ENCODE measurements around the gene NEXN. TPM values are rescaled to one million over a fixed set of nuclear protein-coding genes. Genes with fewer than 3 reads are reported as not detected.

The NEXN gene
- total RNA-seq, 1 experiment from 2014 or later: 1.4 TPM

DNA sequence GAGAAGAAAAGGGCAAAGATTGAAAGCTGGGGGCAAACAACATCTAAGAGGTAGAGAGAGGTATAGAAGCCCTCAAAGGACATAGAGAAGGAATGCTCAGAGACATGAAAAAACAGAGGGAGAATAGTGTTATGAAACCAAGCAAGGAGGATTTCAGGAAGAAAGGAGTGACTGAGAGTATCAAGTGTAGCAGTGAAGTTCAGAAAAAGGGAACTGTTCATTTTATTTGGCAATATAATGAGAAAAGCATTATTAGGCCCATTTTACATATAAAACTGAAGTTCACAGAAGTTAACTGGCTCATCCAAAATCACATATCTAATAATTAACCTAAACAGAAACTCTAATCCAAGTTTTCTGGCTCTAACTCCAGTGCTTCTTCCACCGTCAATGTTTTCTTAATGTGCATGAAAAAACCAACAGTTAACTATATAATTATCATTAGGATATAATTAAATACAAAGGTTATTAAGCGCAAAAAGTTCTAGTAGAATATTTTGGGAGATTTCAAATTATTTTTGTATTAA, 17.7 kb downstream of the NEXN start:
- Mint-ChIP-seq H3K27ac (no peak overlapping the region), H3K36me3 (no peaks in the 10 kb centered on the region), H3K9me3 (no peaks in the 10 kb centered on the region), H3K27me3 (ENCODE audit: low read depth) (no peaks in the 10 kb centered on the region), H3K4me1 (no peaks in the 10 kb centered on the region), H3K4me3 (no peak overlapping the region)
- DNase-seq (ENCODE audit: low spot score) (no peak), ATAC-seq (no peak)
- CTCF ChIA-PET: interaction anchor here (0.6 kb wide), 2 partner anchors 64 to 199 kb away, joined by 3 to 4 read pairs; no protein-coding TSS in a partner anchor
- TF ChIP-seq FOXP1 (CRISPR knock-in tag; IDR thresholded peaks at IDR 0.05; ENCODE audit: borderline replicate concordance): no peak
- TF ChIP-seq, protein P1, sequence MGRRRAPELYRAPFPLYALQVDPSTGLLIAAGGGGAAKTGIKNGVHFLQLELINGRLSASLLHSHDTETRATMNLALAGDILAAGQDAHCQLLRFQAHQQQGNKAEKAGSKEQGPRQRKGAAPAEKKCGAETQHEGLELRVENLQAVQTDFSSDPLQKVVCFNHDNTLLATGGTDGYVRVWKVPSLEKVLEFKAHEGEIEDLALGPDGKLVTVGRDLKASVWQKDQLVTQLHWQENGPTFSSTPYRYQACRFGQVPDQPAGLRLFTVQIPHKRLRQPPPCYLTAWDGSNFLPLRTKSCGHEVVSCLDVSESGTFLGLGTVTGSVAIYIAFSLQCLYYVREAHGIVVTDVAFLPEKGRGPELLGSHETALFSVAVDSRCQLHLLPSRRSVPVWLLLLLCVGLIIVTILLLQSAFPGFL (CRISPR knock-in tag; IDR thresholded peaks at IDR 0.05; ENCODE audit: borderline replicate concordance): no peak
- TF ChIP-seq GRHL2 (CRISPR knock-in tag; IDR thresholded peaks at IDR 0.05; ENCODE audit: insufficient replicate concordance, severe bottlenecking): no peak
- TF ChIP-seq, protein P2, sequence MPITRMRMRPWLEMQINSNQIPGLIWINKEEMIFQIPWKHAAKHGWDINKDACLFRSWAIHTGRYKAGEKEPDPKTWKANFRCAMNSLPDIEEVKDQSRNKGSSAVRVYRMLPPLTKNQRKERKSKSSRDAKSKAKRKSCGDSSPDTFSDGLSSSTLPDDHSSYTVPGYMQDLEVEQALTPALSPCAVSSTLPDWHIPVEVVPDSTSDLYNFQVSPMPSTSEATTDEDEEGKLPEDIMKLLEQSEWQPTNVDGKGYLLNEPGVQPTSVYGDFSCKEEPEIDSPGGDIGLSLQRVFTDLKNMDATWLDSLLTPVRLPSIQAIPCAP (CRISPR knock-in tag; IDR thresholded peaks at IDR 0.05): no peak
- TF ChIP-seq, protein P3, sequence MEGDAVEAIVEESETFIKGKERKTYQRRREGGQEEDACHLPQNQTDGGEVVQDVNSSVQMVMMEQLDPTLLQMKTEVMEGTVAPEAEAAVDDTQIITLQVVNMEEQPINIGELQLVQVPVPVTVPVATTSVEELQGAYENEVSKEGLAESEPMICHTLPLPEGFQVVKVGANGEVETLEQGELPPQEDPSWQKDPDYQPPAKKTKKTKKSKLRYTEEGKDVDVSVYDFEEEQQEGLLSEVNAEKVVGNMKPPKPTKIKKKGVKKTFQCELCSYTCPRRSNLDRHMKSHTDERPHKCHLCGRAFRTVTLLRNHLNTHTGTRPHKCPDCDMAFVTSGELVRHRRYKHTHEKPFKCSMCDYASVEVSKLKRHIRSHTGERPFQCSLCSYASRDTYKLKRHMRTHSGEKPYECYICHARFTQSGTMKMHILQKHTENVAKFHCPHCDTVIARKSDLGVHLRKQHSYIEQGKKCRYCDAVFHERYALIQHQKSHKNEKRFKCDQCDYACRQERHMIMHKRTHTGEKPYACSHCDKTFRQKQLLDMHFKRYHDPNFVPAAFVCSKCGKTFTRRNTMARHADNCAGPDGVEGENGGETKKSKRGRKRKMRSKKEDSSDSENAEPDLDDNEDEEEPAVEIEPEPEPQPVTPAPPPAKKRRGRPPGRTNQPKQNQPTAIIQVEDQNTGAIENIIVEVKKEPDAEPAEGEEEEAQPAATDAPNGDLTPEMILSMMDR (IDR thresholded peaks at IDR 0.05): no peak
- TF ChIP-seq, protein P4, sequence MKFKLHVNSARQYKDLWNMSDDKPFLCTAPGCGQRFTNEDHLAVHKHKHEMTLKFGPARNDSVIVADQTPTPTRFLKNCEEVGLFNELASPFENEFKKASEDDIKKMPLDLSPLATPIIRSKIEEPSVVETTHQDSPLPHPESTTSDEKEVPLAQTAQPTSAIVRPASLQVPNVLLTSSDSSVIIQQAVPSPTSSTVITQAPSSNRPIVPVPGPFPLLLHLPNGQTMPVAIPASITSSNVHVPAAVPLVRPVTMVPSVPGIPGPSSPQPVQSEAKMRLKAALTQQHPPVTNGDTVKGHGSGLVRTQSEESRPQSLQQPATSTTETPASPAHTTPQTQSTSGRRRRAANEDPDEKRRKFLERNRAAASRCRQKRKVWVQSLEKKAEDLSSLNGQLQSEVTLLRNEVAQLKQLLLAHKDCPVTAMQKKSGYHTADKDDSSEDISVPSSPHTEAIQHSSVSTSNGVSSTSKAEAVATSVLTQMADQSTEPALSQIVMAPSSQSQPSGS (CRISPR knock-in tag; IDR thresholded peaks at IDR 0.05; ENCODE audit: borderline replicate concordance, low read depth): no peak
- TF ChIP-seq ZNF423 (CRISPR knock-in tag; IDR thresholded peaks at IDR 0.05): no peak
- TF ChIP-seq, protein P5, sequence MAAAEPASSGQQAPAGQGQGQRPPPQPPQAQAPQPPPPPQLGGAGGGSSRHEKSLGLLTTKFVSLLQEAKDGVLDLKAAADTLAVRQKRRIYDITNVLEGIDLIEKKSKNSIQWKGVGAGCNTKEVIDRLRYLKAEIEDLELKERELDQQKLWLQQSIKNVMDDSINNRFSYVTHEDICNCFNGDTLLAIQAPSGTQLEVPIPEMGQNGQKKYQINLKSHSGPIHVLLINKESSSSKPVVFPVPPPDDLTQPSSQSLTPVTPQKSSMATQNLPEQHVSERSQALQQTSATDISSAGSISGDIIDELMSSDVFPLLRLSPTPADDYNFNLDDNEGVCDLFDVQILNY (CRISPR knock-in tag; IDR thresholded peaks at IDR 0.05): no peak
- TF ChIP-seq FOXJ3 (CRISPR knock-in tag; IDR thresholded peaks at IDR 0.05; ENCODE audit: borderline replicate concordance): no peak
- no peak for TF ChIP-seq ZNF416 (CRISPR knock-in tag; IDR thresholded peaks at IDR 0.05)
- TF ChIP-seq RORB (CRISPR knock-in tag; IDR thresholded peaks at IDR 0.05): no peak
- TF ChIP-seq CBFB (CRISPR knock-in tag; IDR thresholded peaks at IDR 0.05; ENCODE audit: low read depth): no peak
- TF ChIP-seq GTF2I (CRISPR knock-in tag; conservative IDR thresholded peaks at IDR 0.05): no peak
- TF ChIP-seq NFATC4 (CRISPR knock-in tag; IDR thresholded peaks at IDR 0.05): no peak
- TF ChIP-seq, protein P6, sequence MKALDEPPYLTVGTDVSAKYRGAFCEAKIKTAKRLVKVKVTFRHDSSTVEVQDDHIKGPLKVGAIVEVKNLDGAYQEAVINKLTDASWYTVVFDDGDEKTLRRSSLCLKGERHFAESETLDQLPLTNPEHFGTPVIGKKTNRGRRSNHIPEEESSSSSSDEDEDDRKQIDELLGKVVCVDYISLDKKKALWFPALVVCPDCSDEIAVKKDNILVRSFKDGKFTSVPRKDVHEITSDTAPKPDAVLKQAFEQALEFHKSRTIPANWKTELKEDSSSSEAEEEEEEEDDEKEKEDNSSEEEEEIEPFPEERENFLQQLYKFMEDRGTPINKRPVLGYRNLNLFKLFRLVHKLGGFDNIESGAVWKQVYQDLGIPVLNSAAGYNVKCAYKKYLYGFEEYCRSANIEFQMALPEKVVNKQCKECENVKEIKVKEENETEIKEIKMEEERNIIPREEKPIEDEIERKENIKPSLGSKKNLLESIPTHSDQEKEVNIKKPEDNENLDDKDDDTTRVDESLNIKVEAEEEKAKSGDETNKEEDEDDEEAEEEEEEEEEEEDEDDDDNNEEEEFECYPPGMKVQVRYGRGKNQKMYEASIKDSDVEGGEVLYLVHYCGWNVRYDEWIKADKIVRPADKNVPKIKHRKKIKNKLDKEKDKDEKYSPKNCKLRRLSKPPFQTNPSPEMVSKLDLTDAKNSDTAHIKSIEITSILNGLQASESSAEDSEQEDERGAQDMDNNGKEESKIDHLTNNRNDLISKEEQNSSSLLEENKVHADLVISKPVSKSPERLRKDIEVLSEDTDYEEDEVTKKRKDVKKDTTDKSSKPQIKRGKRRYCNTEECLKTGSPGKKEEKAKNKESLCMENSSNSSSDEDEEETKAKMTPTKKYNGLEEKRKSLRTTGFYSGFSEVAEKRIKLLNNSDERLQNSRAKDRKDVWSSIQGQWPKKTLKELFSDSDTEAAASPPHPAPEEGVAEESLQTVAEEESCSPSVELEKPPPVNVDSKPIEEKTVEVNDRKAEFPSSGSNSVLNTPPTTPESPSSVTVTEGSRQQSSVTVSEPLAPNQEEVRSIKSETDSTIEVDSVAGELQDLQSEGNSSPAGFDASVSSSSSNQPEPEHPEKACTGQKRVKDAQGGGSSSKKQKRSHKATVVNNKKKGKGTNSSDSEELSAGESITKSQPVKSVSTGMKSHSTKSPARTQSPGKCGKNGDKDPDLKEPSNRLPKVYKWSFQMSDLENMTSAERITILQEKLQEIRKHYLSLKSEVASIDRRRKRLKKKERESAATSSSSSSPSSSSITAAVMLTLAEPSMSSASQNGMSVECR (CRISPR knock-in tag; IDR thresholded peaks at IDR 0.05; ENCODE audit: borderline replicate concordance): no peak
- POLR2A ChIA-PET: no interaction called here
